CD4-positive, alpha-beta T cell (primary cell): Measurements from ENCODE around the gene ASCC2. TPM values are rescaled to one million over a fixed set of nuclear protein-coding genes. Genes with fewer than 3 reads are reported as not detected.

Experiments used
- ATAC-seq: fragments of 200-7000 bp; cut with Tn5 transposase; one replicate; pipeline ENCODE4 v1.10.0; 2022; ENCODE audit warnings: mild to moderate bottlenecking; ENCODE audit not compliant: poor library complexity
- CTCF ChIA-PET: fragments of 350-600 bp; sonication (Branson Sonifier 250); formaldehyde crosslinking; loops from one replicate; lab custom pipeline; 2021; ENCODE audit warnings: antibody characterized with exemption, inconsistent platforms; lab: Charles Lee
- POLR2A ChIA-PET: fragments of 350-600 bp; sonication (Branson Sonifier 250); formaldehyde crosslinking; loops from one replicate; lab custom pipeline; 2021; ENCODE audit warnings: antibody characterized with exemption, inconsistent platforms; lab: Charles Lee
- DNase-seq, 14 experiments: peaks; one replicate each; pipeline ENCODE4 v3.0.0-alpha.2; 2013 to 2020; ENCODE audit warnings: mixed read lengths in 2 of 14
- H3K27ac ChIP-seq, 2 donors: one replicate each; pipeline versions ENCODE4 v1.5.1 to v1.7.0; 2013; ENCODE audit warnings: low read length in 2 of 2, low read depth in 1 of 2, mild to moderate bottlenecking in 1 of 2
- H3K27me3 ChIP-seq, 2 experiments: 1 replicate in 1 of 2; 2 replicates in 1 of 2; pipeline versions ENCODE4 v1.6.1 to v1.7.0; 2013; ENCODE audit warnings: low read length in 2 of 2, control low read depth in 1 of 2, mild to moderate bottlenecking in 1 of 2, moderate library complexity in 1 of 2; ENCODE audit not compliant: insufficient read depth in 2 of 2, control insufficient read depth in 1 of 2
- H3K36me3 ChIP-seq: one replicate; pipeline ENCODE4 v1.6.1; 2013; ENCODE audit warnings: low read length, control low read depth; ENCODE audit not compliant: insufficient read depth
- H3K4me1 ChIP-seq: one replicate; pipeline ENCODE4 v1.6.1; 2013; ENCODE audit warnings: low read length, control low read depth; ENCODE audit not compliant: insufficient read depth
- H3K4me3 ChIP-seq: one replicate; pipeline ENCODE4 v1.5.1; 2013; ENCODE audit warnings: mild to moderate bottlenecking, low read length, moderate library complexity
- H3K9me3 ChIP-seq, 2 experiments: 1 replicate in 1 of 2; 2 replicates in 1 of 2; pipeline versions ENCODE4 v1.6.1 to v1.7.0; 2013; ENCODE audit warnings: low read length in 2 of 2, mild to moderate bottlenecking in 2 of 2, control low read depth in 1 of 2, moderate library complexity in 1 of 2; ENCODE audit not compliant: control insufficient read depth in 1 of 2, insufficient read depth in 1 of 2
- H3K27ac Mint-ChIP-seq: one replicate; pipeline ENCODE4 v1.8.0; 2020; ENCODE audit warnings: mixed read lengths
- H3K27me3 Mint-ChIP-seq: one replicate; pipeline ENCODE4 v1.8.0; 2021; ENCODE audit warnings: mixed read lengths
- H3K36me3 Mint-ChIP-seq: one replicate; pipeline ENCODE4 v1.8.0; 2021; ENCODE audit warnings: low read depth, mixed read lengths
- H3K4me1 Mint-ChIP-seq: one replicate; pipeline ENCODE4 v1.8.0; 2021; ENCODE audit warnings: low read depth, mixed read lengths
- H3K4me3 Mint-ChIP-seq: one replicate; pipeline ENCODE4 v1.8.0; 2020; ENCODE audit warnings: mild to moderate bottlenecking, mixed read lengths
- H3K9me3 Mint-ChIP-seq: one replicate; pipeline ENCODE4 v1.8.0; 2020; ENCODE audit warnings: mixed read lengths
- CTCF ChIP-seq: fragments of 200-600 bp; IDR thresholded peaks from one replicate; pipeline ENCODE4 v1.8.0; 2022; ENCODE audit warnings: antibody characterized with exemption, mild to moderate bottlenecking
- intact Hi-C, 2 experiments: fragments of 100-400 bp; cut with DNase I in 1 of 2; cut with micrococcal nuclease in 1 of 2; formaldehyde crosslinking; loops; one replicate each; pipeline versions ENCODE4 v1.15.1 to v1.9.0; 2023 to 2025; cut with DNase I, micrococcal nuclease
- total RNA-seq, 174 experiments: library from RNA in 2 of 174; stranded (reverse) in 2 of 174; gene quantifications; one replicate each; pipeline ENCODE4 v1.2.3 and lab custom pipeline; 2021 to 2026

Gene ASCC2
- total RNA-seq, 2 experiments from 2014 or later: 67.1 to 68.3 TPM

GRCh38 chr22:29813563-29813962 lies 24.5 kb downstream of the ASCC2 start:
- no peak for ATAC-seq

GRCh38 chr22:29813126-29813525 lies 24.9 kb downstream of the ASCC2 start:
- intact Hi-C loops: no loop called here
- H3K4me3 ChIP-seq: no peak overlapping the region
- Mint-ChIP-seq H3K36me3 (peaks cover 88% of the 10 kb centered on the region), H3K27me3 (no peaks in the 10 kb centered on the region), H3K4me1 (no peaks in the 10 kb centered on the region), H3K27ac (no peak overlapping the region), H3K4me3 (no peak overlapping the region), H3K9me3 (no peaks in the 10 kb centered on the region)
- no peaks in the 10 kb centered on the region for H3K27me3 ChIP-seq
- H3K27ac ChIP-seq: no peak overlapping the region
- no peak for TF ChIP-seq CTCF
- CTCF ChIA-PET: no interaction called here
- peaks cover 72% of the 10 kb centered on the region for H3K36me3 ChIP-seq
- DNase-seq: no peak
- no peaks in the 10 kb centered on the region for H3K4me1 ChIP-seq
- POLR2A ChIA-PET: no interaction called here
- H3K9me3 ChIP-seq: no peaks in the 10 kb centered on the region
- no peak for ATAC-seq

More at GRCh38 chr22:29813563-29813962, 24.5 kb downstream of the ASCC2 start:
- no peak for DNase-seq
- H3K9me3 Mint-ChIP-seq: no peaks in the 10 kb centered on the region
- Histone ChIP-seq H3K9me3 (no peaks in the 10 kb centered on the region), H3K36me3 (peaks cover 71% of the 10 kb centered on the region), H3K4me3 (no peak overlapping the region), H3K4me1 (no peaks in the 10 kb centered on the region), H3K27ac (no peak overlapping the region), H3K27me3 (no peaks in the 10 kb centered on the region)
- intact Hi-C loops: no loop called here
- no peak for TF ChIP-seq CTCF
- ChIA-PET POLR2A (no interaction called here), CTCF (no interaction called here)
- peaks cover 88% of the 10 kb centered on the region for H3K36me3 Mint-ChIP-seq
- H3K4me3 Mint-ChIP-seq: no peak overlapping the region
- H3K4me1 Mint-ChIP-seq: no peaks in the 10 kb centered on the region
- H3K27ac Mint-ChIP-seq: no peak overlapping the region
- no peaks in the 10 kb centered on the region for H3K27me3 Mint-ChIP-seq

- Mint-ChIP-seq H3K9me3 (no peaks in the 10 kb centered on the region), H3K4me1 (no peaks in the 10 kb centered on the region), H3K36me3 (peaks cover 91% of the 10 kb centered on the region), H3K27ac (no peak overlapping the region), H3K27me3 (no peaks in the 10 kb centered on the region), H3K4me3 (no peak overlapping the region)
- no peak for ATAC-seq
- Histone ChIP-seq H3K36me3 (peaks cover 82% of the 10 kb centered on the region), H3K4me3 (no peak overlapping the region), H3K4me1 (no peaks in the 10 kb centered on the region), H3K9me3 (no peaks in the 10 kb centered on the region), H3K27me3 (no peaks in the 10 kb centered on the region), H3K27ac (no peak overlapping the region)
- ChIA-PET POLR2A (no interaction called here), CTCF (no interaction called here)
- DNase-seq: no peak
- intact Hi-C loops: no loop called here
- TF ChIP-seq CTCF: no peak
Measured at GRCh38 chr22:29811377-29811776, 26.7 kb downstream of the ASCC2 start.
